Stimulated activated CD8-positive, alpha-beta memory T cell treated with anti-CD3 and anti-CD28 coated beads, Interleukin-4, amount 100 ng/mL, for 4 hours (primary cell): ENCODE measurements around the gene NAMPT.

Experiments
- DNase-seq, 2 donors: peaks; one replicate each; pipeline ENCODE4 v3.0.0-alpha.2; 2020; ENCODE audit warnings: low read depth in 2 of 2, low spot score in 1 of 2

Gene NAMPT

DNA sequence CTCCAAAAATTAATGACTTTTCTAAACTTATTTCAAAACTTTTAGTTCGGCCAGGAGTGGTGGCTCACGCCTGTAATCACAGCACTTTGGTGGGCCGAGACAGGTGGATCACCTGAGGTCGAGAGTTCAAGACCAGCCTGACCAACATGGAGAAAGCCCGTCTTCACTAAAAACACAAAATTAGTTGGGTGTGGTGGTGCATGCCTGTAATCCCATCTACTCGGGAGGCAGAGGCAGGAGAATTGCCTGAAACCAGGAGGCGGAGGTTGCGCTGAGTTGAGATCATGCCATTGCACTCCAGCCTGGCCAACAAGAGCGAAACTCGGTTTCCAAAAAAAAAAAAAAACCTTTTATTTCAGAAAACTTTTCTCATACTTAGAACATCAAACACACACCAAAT lies 8.3 kb downstream of the NAMPT start:
- DNase-seq: no peak

DNA sequence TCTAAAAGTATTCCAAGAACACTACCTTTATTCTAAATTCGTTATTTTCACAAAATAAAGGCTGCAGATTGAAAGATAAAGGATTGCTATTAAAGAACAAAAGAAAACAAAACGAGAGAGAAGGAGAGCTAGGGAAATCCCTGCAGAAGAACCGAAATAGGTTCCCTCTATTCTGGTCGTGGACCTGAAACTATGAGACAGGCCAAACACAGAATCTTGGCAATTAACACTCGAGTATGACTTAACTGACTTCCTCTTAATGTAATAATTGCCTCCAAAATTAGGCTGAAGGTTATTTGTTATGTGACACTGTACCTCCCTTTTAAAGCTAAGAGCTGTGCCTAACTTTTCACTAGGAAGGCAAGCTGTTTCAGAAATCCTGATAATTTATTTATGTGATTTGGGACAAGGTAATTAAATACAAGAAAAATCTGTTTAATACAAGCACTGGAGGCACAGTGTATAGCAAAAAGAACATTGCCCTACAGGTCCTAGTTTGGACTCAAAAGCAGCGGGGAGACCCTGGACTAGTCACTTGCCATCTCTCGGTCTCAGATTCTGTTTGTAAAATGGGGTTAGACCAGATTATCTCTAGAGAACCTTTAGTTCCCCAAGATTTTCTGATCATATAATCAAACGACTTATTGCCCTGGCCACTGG lies 11.6 kb downstream of the NAMPT start:
- DNase-seq: no peak

DNA sequence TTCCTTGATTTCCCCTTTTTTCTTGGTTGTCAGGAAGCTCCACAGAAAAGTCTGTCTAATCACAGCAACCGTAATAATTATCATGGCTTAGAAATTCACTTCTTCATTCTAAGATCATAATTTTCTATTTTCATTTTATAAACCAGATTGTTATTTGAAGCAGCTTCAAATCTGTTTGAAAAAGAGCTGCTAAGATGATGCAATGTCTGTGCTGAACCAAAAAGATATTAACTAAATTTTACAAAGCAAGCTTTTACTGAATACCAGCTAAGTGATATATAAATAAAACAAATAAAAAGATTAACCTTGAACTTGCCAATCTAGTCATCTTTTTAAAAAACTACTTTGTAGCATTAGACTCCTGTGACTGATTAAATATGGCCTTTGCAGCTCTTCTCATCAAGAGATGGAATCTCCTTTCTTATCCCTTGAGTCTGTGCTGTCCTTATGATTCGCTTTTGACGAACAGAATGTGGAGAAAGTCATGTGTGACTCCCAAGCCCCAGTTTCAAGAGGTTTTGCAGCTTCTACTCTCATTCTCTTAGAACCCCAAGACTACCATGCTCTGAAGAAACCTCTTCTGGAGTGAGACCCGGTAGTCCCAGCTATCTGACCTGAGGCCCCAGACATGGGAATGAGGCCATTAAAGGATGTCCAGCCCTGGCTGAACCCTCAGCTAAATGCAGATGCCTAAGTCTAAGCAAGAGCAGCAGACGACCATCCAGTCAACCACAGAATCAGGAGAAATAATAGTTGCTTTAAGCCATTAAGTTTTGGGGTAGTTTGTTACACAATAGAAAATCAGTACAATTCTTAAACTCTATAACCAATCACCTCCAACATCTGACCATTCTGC lies 14.4 kb downstream of the NAMPT start:
- no peak for DNase-seq

DNA sequence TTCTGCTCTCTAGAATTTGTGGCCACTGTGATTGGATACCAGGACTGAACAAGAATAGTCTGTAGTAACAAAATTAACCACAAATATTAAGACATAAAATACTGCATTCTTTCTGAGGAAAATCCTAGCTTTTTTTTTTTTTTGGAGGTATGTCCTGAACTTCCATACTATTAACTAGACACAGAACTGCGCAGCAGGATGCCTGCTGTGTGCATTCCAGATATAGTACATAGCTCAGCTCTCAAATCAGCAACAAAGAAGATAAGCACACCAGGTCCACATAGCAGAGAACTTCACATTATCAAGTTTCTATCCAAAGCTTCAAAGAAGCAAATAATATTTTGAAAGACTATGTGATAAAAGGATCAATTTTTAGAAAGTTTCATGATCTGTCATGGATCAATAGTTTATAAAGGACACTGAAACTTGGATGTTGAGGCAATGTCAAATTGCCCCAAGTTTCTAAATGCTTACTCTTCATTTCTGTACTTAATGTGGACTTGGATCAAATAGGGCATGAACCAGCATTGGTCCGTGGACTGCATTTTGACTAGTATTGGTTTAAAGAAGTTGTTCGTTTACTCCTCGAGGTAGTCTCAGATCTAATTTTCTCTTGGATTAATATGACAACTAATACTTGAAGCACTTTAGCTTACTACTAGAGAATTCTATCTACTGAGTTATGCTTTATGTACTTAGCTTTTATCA lies 15.4 kb downstream of the NAMPT start:
- no peak for DNase-seq

DNA sequence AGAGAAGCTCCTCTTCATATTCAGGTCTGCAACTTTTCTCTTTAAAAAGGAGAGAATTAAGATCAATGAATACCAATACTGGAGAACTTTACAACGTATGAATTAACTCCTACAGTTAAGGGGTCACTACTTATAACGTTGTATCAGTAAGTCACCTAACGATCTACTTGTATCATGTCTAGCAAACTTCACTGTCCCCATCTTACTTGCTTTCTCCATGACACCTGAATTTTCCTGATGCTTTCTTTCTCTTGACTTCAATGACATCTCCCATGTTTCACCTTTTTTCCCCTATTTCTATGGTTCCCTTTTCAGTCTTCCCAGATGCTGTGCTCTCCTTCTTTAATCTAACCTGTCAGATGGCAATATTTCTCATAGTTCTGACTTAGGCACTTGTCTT lies 19.6 kb downstream of the NAMPT start:
- no peak for DNase-seq

DNA sequence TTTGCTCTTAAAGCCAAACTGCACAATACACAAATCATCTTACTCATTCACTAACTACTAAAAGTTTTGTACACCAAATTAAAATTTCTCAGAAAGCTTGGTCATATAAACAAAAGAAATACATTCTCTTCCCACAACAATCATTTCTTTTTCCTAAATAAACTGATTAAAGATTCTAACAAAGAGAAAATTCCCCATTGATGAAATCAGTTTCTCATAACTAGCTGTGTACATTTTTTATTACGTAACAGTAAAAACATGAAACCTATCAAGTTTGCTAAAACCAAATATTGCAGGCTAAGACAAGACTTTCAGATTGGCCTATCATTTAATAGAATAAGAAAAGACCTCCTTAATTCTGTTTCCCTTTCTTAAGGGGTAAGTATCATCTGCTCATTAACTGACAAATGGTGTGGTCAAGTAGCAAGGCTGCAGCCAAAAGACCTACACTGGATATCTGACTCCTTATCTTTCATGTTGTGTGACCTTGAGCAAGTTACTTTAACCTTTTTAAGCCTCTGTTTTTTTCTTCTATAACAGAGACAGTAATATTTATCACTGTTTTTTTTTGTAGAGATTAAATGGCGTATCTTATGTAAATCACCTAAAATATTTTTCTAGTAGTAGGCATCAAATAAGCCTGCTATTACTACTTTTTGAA lies 22.4 kb downstream of the NAMPT start:
- no peak for DNase-seq

DNA sequence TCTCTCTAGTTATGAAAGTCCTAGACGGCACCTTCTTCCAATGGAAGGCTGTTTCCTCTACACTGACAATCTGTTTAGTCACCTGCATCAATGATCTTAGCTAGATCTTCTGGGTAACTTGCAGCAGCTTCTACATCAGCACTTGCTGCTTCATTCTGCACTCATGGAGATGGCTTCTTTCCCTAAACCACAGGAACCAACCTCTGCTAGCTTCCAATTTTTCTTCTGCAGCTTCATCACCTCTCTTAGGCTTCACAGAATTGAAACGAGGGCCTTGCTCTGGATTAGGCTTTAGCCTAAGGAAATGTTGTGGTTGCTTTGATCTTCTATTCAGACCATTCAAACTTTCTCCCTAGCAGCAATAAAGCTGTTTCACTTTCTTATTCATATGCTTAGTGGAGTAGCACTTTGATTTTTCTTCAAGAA lies 24.6 kb downstream of the NAMPT start:
- DNase-seq: no peak

DNA sequence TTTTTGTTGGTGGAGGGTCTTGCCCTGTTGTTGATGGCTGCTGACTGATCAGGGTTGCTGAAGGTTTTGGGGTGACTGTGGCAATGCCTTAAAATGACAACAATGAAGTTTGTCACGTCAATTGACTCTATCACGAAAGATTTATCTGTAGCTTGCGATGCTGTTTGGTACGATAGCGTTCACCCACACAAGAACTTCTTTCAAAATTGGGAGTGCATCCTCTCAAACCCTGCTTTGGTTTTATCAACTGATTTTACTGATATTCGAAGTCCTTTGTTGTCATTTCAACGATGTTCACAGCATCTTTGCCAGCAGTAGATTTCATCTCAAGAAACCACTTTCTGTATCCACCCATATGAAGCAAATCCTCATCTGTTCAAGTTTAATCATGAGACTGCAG lies 26.0 kb downstream of the NAMPT start:
- no peak for DNase-seq

DNA sequence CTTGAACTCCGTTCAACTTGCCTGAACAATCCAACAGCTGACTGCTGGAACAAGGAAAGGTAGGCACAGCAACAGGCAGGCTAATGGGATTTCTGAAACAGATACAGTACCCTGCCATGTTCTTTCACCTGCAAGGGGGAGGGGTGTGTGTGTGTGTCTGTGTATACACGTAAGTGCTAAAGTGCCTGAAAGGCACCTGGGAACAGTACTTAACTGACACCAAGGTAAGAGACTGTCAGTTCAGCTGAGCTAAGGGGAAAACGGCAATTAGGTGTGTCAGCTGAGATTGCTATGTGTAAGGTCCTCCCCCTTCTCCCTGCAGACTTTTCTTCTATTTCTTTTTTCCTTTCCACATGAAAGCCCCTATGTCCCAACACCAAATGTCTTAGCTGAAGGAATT lies 27.0 kb downstream of the NAMPT start:
- DNase-seq: no peak

DNA sequence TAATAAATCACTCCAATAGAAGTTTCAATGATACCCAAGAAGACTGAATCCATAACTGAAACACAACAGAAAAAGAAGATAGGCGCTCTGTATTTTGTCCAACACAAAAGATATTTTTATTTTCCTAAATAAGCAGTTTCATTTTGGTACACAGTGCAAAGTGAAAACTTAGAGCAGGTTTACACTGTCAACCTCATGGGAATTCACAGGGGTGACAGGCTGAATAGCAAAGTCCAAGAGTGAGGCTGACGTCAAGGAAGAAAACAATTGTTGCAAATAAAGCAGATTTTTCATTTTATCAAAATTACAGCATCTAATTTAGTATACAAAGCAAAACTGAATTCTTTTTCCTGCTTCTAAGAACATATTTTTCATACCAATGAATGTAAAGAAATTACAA lies 28.6 kb downstream of the NAMPT start:
- no peak for DNase-seq

DNA sequence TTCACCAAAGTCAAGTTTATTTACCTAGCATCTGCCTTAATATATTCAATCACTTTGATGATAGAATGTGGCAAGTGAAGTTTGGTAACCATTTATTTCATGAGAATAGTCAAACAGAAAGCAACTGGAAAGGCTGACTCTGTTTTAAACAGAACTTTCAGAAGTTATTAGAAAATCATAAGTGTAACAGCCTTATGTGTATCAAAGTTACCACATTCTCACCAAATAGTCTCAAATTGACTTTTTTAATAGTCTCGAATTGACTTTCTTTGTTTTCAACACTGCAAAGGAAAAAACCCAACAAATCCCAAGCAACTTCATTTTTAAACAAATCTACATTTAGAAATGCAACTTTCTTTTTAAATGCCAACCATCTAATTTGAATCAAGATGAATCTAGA lies 29.5 kb downstream of the NAMPT start:
- DNase-seq: no peak

DNA sequence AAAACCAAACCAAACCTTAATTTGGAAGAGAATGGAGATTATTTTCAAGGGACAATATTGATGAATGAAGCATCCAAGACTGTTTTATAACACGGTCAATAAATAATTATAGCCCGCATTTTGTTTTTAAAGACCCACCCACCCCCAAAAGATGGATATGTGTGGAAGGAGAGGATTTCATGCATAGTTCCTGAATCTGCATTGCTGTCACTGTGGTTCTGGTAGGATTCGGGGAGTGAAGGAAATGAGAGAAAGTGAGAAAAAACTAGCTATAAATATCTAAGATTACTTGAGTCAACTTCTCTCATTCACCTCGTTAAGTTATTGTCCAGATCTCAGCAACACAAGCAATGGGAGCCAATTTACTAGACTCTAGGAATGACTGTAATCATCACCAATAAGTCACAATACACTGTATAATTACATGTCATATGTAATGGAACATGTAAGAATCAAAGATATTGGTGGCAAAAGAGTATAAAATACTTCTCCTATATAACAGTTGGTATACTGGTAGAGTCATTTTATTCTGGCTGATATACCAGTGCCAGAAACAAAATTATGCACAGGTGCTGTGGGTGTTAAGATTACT lies 30.2 kb downstream of the NAMPT start:
- no peak for DNase-seq

DNA sequence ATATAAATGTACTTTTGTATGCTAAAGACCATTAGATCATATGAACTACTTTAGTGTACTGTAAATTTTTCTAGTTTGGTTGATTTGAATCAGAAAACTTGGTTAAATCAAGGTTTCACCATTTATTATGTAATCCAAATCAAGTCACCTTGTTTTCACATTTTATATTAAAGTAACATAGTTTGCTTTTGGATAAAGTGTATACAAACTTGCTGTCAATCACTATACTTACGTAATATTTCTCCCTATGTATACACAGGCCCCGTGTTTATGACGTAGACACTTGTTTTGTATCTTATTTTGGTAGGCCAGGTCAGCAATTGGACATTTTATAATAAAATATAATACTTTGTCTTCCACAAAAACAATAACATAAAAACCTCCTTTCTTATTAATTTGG lies 32.2 kb downstream of the NAMPT start:
- no peak for DNase-seq

DNA sequence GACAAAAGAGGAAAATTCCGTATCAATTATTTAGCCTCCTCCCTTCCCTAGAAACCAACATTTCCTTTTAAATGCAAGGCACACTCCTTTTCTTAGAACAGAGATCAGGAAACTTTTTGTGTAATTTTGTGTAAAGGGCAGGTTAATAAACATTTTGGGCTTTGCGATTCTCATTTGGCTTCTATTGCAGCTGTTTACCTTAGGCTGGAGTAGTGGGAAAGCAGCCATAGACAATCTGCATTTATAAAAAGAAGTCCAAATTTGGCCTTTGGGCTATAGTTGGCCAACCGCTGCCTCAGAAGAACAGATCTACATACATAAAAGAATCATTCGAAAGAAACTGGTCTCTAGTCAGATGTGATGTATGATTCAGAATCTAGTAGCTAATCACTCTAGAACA lies 35.3 kb downstream of the NAMPT start:
- no peak for DNase-seq

DNA sequence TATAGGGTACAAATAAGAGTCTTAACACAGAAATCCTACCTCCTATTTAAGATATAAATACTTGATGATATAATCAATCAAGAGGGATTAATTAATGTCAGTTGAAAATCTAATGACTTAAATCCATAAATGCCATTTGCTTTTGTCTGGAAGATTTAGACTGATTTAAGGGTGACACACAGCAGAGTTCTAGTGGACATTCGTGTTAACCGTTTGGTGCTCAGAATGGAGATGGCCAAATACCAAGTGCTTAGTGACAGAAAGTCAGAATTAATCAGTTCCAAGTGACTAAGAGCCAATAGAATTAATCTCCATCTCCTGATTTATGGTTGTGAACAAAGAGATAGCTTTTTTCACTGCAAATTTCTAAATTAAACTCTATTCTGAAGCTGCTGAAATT lies 36.2 kb downstream of the NAMPT start:
- DNase-seq: no peak

DNA sequence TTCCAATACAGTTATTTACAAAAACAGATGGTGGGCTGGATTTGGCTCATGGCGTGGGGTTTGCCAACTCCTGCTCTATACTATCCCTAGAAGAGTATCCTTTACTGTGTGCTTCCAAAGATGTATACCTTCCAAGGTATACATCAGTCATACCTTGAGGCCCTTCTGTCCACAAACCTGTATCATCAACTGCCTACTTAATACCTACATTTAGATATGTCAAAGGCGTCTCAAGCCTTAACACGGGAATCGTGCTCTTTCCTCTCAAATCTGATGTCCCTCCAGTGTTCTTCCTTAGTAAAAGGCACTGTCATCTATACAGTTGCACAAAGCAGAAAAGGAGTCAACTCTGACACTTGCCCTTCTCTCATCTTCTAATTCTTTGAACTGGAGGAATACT lies 36.9 kb downstream of the NAMPT start:
- no peak for DNase-seq

DNA sequence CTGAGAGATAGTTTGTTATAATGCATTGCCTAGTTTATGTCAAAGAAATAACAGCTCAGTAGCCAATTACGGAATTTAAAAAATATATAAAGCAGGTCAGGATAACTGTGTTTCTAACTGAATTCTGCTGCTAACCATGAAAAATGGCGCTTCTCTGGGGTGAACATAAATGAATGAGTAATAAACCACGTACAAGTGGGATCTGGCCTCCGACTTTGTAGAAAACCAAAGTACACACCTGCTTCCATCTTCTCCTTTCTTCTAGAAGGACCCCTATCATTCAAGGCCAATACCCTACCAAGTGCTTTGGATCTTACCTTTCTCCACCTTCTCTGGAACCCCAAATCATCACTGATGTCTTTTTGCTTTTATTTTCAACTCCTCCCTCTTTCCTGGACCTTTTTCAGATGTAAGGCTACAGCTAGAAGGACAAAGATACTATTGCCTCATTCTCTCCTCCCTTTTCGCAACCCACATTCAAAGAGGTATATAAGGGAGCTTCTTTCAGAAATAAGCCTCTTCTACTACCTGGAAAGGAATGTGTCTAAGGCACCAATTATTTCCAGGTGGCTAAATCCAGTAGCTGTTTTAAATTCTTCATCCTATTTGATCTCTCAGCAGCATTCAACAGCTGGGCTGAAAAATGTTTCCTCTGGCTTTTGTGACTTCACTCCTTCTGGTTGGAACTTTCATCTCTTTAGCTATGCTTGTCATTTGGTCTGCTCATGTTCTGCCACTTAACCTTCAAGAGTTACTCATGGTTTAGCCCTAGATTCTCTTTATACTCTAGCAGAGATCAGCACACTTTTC lies 37.7 kb downstream of the NAMPT start:
- no peak for DNase-seq

DNA sequence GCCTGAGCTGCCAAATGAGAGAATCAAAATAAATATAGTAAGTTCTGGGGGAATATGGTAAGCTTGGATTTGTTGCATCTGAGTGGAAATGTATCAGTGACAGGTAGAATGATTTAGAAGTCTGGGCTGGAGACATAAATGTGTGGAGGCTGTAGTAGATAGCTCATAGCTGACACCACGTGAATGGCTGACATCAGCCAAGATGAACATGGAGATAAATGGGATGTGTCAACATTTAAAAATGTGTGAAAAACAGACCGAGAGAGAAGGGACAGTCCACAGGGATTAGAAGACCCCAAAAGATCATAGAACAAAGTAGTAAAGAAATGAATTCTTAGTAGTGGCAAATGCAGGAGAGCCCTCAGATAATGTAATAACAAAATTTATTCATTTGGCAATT lies 40.9 kb downstream of the NAMPT start:
- DNase-seq: no peak

DNA sequence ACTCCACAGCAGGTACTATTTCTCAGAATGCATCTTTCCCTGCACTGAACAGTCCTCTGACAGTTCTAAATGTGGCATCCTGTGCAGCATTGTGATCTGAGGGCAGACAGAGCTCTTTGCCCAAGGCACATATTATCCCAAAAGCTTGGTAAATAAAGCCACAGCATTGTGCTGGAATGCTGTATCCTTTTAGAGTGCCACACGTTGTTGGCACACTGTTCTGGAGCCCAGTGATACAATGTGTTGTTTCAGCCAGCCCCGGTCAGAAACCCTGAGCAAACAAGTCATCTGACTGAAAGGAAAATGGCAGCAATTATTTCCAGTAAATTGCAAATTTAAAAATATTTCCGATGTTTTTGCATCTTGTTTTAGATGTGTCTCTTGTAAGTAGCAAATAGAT lies 45.4 kb downstream of the NAMPT start:
- no peak for DNase-seq

DNA sequence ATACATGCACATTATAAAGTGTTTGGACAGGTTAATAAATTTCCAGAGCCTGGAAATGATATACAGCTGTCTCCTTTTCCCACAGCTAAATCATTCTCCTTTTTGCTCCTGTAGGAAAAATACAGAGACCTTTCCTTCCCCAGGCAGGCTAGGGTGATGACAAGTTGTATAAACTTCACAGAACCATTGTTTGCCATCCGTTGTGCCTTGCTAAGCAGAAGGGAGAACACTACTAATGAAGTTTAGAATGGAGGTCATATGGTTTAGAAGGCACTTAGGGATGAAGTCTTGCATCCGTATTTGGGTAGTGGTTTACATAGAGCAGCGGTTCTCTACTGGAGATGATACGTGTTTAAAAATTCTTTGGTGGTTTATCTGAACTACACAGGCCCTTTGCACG lies 46.0 kb downstream of the NAMPT start:
- no peak for DNase-seq
